Breast epithelium (tissue), 4 donors: ENCODE measurements around the gene MYBBP1A. TPM values are rescaled to one million over a fixed set of nuclear protein-coding genes. Genes with fewer than 3 reads are reported as not detected.

Experiments
- DNase-seq, 2 donors: peaks; one replicate each; pipeline ENCODE4 v3.0.0-alpha.2; 2019; ENCODE audit warnings: low spot score in 2 of 2
- H3K27ac ChIP-seq, 2 donors: fragments of 200-600 bp; sonication (generic) in 1 of 2; one replicate each; pipeline ENCODE4 v1.5.1; 2016 to 2019; ENCODE audit warnings: mild to moderate bottlenecking in 1 of 2
- H3K27me3 ChIP-seq, 2 donors: fragments of 200-600 bp; sonication (generic) in 1 of 2; one replicate each; pipeline versions ENCODE4 v1.5.1 to v1.6.0; 2017 to 2019; ENCODE audit warnings: control low read depth in 1 of 2, mild to moderate bottlenecking in 1 of 2
- H3K36me3 ChIP-seq: fragments of 200-600 bp; one replicate; pipeline ENCODE4 v1.5.1; 2019
- H3K4me1 ChIP-seq, 2 donors: fragments of 200-600 bp; sonication (generic); one replicate each; pipeline ENCODE4 v1.5.1; 2016 to 2019; ENCODE audit warnings: control low read depth in 1 of 2
- H3K4me3 ChIP-seq, 3 donors: fragments of 200-600 bp; sonication (generic); 1 replicate in 2 of 3; 2 replicates in 1 of 3; pipeline ENCODE4 v1.5.1; 2016 to 2019; ENCODE audit warnings: mild to moderate bottlenecking in 3 of 3, moderate library complexity in 2 of 3
- H3K9me3 ChIP-seq, 2 donors: fragments of 200-600 bp; sonication (generic) in 1 of 2; one replicate each; pipeline ENCODE4 v1.5.1; 2016 to 2019; ENCODE audit warnings: control low read depth in 1 of 2
- POLR2A ChIP-seq: fragments of 450-650 bp; IDR thresholded peaks from one replicate; pipeline ENCODE4 v1.6.1; 2016; ENCODE audit warnings: antibody characterized with exemption, mild to moderate bottlenecking, moderate library complexity
- POLR2AphosphoS5 ChIP-seq, 3 donors: sonication (generic); formaldehyde crosslinking; IDR thresholded peaks; one replicate each; pipeline ENCODE4 v1.6.1; 2017; ENCODE audit warnings: antibody characterized with exemption in 3 of 3
- intact Hi-C: fragments of 100-400 bp; cut with DNase I; formaldehyde crosslinking; loops from one replicate; pipeline ENCODE4 v1.15.1; 2023; ENCODE audit warnings: low total_unique reads
- total RNA-seq, 3 donors: library from RNA; depleted of rRNA; stranded (reverse); fragments of >200 nt; gene quantifications; one replicate each; pipeline ENCODE4 v1.1.0, GENCODE V29; 2016
- TF ChIP-seq, protein P1 (sequence below), 3 donors: fragments of 450-650 bp; IDR thresholded peaks; one replicate each; pipeline ENCODE4 v1.5.1; 2016 to 2017; ENCODE audit warnings: antibody characterized with exemption in 3 of 3, mild to moderate bottlenecking in 3 of 3, moderate library complexity in 3 of 3

Gene MYBBP1A
- total RNA-seq, 3 donors from 2014 or later, result 26.9 to 61.6 (median 50.1) TPM

DNA sequence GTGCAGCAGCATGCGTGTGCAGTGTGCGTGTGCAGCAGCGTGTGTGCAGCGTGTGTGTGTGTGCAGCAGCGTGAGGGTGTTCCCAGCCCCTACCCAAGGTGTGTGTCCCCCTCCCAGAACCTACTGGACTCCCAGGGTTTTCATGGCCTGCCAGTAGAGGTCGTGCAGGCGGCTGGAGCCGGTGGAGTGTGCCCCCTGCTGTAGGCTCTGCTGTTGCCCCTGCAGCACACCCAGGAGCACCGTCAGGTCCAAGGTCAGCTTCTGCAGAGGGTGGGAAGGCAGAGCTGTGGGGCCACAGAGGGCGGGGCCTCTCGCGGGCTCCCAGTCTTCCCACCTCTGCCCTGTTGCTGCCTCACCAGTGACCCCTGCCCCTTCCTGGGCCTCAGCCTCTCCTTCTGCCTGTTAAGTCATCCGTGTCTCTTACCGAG is 14.9 kb downstream of the MYBBP1A start:
- Histone ChIP-seq H3K9me3 (no peaks in the 10 kb centered on the region), H3K4me3 (no peak overlapping the region), H3K27ac (peak overlapping the region; percentile 41 to 57), H3K27me3 (no peaks in the 10 kb centered on the region), H3K4me1 (peaks cover 16 to 22% of the 10 kb centered on the region in 2 donors), H3K36me3 (no peaks in the 10 kb centered on the region)
- TF ChIP-seq, protein P1, sequence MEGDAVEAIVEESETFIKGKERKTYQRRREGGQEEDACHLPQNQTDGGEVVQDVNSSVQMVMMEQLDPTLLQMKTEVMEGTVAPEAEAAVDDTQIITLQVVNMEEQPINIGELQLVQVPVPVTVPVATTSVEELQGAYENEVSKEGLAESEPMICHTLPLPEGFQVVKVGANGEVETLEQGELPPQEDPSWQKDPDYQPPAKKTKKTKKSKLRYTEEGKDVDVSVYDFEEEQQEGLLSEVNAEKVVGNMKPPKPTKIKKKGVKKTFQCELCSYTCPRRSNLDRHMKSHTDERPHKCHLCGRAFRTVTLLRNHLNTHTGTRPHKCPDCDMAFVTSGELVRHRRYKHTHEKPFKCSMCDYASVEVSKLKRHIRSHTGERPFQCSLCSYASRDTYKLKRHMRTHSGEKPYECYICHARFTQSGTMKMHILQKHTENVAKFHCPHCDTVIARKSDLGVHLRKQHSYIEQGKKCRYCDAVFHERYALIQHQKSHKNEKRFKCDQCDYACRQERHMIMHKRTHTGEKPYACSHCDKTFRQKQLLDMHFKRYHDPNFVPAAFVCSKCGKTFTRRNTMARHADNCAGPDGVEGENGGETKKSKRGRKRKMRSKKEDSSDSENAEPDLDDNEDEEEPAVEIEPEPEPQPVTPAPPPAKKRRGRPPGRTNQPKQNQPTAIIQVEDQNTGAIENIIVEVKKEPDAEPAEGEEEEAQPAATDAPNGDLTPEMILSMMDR (IDR thresholded peaks at IDR 0.05), result no peak
- TF ChIP-seq POLR2AphosphoS5 (IDR thresholded peaks at IDR 0.05) (no peak), POLR2A (no peak)
- intact Hi-C loops, result no loop called here
- no peak for DNase-seq

- intact Hi-C loops, result no loop called here
- Histone ChIP-seq H3K27me3 (no peaks in the 10 kb centered on the region), H3K9me3 (no peaks in the 10 kb centered on the region), H3K4me1 (peaks cover 16 to 23% of the 10 kb centered on the region in 2 donors), H3K4me3 (no peak overlapping the region), H3K27ac (no peak overlapping the region), H3K36me3 (no peaks in the 10 kb centered on the region)
- DNase-seq, result no peak
- TF ChIP-seq POLR2A (no peak), POLR2AphosphoS5 (IDR thresholded peaks at IDR 0.05) (no peak)
- TF ChIP-seq, protein P1 (IDR thresholded peaks at IDR 0.05), result no peak
These were observed 15.5 kb downstream of the MYBBP1A start for GRCh38 chr17:4539576-4540223.

DNA sequence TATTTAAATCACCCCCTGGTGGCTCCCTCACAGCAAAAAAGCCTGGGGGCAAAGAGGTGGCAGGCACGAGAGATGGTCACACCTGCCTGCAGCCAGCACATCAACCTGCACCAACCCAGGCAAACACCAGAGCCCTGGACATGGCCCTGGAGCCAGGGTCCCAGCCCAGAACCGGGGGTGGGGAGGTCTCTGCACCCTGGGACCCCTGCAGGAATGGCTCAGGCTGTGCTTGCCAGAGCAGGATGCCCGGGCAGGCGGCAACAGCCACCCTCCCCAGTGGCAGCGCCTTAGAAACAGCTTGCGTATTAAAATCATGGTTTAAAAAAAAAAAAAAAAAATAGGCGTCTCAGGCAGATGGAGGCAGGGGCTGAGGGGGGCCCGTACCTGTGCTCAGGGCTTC is 16.2 kb downstream of the MYBBP1A start:
- no peak for DNase-seq
- intact Hi-C loops, result no loop called here
- TF ChIP-seq, protein P1 (IDR thresholded peaks at IDR 0.05), result no peak
- TF ChIP-seq POLR2A (no peak), POLR2AphosphoS5 (IDR thresholded peaks at IDR 0.05) (no peak)
- no peaks in the 10 kb centered on the region for H3K27me3 ChIP-seq
- H3K4me3 ChIP-seq, result no peak overlapping the region
- H3K27ac ChIP-seq, result no peak overlapping the region
- no peaks in the 10 kb centered on the region for H3K9me3 ChIP-seq
- peaks cover 17 to 30% of the 10 kb centered on the region in 2 donors for H3K4me1 ChIP-seq
- H3K36me3 ChIP-seq, result no peaks in the 10 kb centered on the region

DNA sequence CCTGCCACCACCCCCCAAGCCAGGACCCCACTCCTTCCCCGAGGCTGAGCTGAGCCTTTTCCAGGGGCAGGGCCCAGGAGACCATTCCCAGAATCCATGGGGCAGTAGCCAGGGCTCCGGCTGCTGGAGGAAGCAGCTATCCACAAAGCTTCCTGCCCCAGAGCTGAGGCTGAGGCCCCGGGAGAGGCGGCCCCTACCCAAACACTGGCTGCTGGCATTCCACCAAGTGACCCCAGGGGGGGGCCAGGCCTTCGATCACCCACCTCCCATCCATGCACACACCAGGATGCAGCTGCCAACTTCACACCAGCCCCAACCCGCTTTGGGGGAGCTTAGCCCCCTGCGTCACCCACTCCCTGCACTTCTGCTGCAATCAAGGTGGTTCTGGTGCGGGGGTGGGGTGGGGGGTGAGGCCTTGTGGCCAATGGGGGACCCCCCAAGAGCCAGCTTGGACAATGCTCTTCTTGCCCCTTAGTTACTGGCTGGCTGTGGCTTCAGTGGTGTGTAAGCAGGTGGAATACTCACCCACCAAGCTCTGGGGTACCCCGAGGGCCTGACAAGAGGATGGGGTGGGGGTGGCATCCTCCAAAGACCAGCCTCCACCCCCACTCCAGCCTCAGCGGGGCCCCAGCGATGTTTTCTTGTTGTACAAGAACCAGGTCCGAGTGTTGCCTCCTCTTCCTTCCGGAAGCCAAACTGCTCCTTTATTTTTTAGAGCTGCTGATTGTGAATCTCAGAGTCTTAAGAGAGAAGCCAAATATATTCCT is 16.8 kb downstream of the MYBBP1A start:
- TF ChIP-seq POLR2AphosphoS5 (IDR thresholded peaks at IDR 0.05), result no peak
- no peak for TF ChIP-seq POLR2A
- TF ChIP-seq, protein P1 (IDR thresholded peaks at IDR 0.05), result no peak
- H3K36me3 ChIP-seq, result no peaks in the 10 kb centered on the region
- H3K27ac ChIP-seq, result peak overlapping the region; percentile 40 to 90
- H3K27me3 ChIP-seq, result no peaks in the 10 kb centered on the region
- H3K4me1 ChIP-seq, result peaks cover 23 to 32% of the 10 kb centered on the region in 2 donors
- intact Hi-C loops, result no loop called here
- H3K9me3 ChIP-seq, result no peaks in the 10 kb centered on the region
- H3K4me3 ChIP-seq, result no peak overlapping the region
- DNase-seq, result no peak
